GM19463 (cell line): ENCODE measurements around the gene RAPGEF1.

ENCODE experiments used
- ATAC-seq: cut with Tn5 transposase; IDR thresholded peaks from one replicate; pipeline ENCODE4 v1.9.1; 2021; ENCODE audit warnings: mild to moderate bottlenecking, moderate library complexity; ENCODE audit not compliant: unreplicated experiment

The RAPGEF1 gene

DNA sequence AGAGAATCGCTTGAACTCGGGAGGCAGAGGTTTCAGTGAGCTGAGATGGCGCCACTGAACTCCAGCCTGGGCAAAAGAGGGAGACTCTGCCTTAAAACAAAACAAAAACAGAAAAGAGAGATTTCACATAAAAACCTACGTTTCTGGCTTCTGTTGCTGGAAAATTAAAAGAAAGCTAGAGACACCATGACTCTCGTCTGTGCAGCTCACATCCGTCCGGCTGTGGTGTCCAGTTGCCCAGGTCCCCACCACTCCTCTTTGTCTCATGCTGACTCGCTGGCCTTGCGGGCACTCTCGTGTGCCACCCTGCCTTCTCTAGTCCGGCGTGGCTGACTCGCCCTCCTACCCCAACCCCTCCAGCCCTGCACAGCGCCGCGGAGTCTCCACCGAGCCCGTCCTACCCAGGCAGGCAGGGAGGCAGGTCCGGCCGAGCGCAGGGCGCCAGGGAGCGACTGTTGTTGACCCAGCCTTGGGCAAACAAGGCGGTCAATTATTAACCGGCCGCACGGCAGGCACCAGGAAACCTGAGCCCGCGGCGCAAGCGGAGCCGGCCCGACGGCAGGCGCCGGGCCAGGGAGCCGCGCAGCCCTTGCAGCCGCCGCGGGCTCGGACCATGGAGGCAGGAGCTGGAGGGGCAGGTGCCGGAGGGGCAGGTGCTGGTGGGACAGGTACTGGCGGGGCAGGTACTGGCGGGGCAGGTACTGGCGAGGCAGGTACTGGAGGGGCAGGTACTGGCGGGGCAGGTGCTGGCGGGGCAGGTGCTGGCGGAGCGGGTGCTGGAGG, 194.7 kb downstream of the RAPGEF1 start, which contains the start of gene PRRT1B:
TSS of gene PRRT1B (plus strand) at position 521 of the 783 bp plus-strand sequence. CDS start at position 614, 93 bp downstream.
- ATAC-seq: no peak

DNA sequence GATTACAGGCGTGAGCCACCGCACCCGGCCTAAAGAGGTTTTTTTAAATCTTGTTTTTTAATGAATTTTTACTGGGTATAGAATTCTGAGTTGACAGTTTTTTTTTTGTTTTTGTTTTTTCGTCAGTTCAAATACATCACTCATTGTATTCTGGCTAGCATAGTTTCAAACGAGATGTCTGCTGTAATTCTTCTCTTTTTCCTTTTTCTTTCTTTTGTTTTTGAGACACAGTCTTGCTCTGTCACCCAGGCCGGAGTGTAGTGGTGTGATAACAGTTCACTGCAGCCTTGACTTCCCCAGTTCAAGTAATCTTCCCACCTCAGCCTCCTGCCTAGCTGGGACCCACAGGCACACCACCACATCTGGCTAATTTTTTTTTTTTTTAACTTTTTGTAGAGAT, 196.7 kb downstream of the RAPGEF1 start:
- no peak for ATAC-seq

- no peak for ATAC-seq
Measured at GRCh38 chr9:131539223-131539923, 200.5 kb downstream of the RAPGEF1 start.

GRCh38 chr9:131537946-131538345, 201.9 kb downstream of the RAPGEF1 start:
- no peak for ATAC-seq

DNA sequence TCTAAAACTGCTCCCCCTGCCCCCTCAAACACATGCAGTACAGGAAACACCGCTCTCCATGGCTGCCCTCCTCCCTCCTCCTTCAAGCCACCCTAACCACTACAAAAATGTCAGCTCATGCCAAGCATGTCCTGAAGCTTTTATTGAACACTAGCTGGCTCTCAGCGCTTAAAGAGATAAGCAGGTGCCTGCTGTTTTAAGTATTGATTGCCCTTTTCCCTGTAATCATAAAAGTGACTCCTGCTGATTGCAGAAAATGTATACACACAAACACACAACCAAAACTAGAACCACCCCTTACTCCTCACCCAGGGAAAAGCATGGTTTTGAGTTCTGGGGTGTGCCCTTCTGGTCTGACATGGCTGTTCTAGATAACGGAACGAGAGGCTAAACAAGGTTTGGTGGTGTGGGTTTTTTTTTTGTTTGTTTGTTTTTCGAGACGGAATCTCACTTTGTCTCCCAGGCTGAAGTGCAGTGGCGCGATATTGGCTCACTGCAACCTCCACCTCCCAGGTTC, 205.1 kb downstream of the RAPGEF1 start:
- no peak for ATAC-seq

GRCh38 chr9:131530920-131531832, 208.7 kb downstream of the RAPGEF1 start, which contains the start of gene UCK1:
Gene UCK1, minus strand, starts transcription at chr9:131531263. Its CDS starts 89 bp downstream, at chr9:131531174.
- peak; percentile 89 for ATAC-seq

- ATAC-seq: peak; percentile 32
Measured at GRCh38 chr9:131530546-131530919, 209.3 kb downstream of the RAPGEF1 start.

DNA sequence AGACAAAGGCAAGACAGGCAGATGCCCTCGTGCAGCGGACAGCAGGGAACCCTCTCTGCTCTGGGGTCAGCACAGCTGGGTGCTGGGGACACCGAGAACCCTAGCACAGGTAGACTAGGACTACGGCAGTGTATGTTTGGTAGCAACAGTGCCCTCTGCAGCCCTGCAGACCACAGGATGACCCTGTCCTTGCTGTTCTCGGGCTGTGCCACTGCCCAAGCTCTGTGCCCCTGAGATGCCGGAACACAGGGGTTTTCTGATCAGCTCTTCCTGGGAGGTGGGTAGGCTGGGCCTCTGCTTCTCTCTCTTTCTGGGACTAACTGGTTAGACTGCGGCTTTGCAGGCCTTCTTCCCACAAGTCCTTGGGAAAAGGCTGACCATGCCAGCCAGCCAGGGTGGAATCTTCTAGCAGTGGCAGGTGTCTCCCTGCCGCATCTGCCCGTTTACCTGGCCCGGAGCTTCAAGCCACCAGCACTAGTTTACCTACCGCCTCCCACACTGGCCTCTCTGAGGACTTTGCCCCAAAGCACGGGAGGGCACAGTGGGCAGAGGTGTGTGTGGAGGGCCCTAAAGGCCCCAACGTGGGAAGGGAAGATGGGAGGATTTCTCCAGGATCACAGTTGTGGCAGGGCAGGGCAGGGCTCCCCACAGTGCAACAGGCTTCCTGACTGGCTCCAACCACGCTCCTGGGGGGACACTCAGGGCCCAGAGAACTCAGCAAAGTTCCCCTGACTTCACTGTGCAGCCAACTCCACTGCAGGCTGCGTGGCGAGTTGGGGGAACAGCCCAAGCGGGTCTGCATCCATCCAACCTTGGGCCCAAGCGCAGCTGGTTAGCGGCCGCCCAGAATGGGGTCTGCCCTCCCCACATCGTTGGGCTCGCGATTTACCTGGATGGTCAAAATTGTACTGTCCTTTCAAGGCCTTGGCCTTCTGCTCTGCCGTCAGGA, 210.0 kb downstream of the RAPGEF1 start:
- no peak for ATAC-seq

- ATAC-seq: no peak
Measured at GRCh38 chr9:131528886-131529505, 210.9 kb downstream of the RAPGEF1 start.

GRCh38 chr9:131528186-131528585, 211.7 kb downstream of the RAPGEF1 start:
- no peak for ATAC-seq
